ENCODE measurements around the gene UBE2D4. TPM values are rescaled to one million over a fixed set of nuclear protein-coding genes. Genes with fewer than 3 reads are reported as not detected.

The UBE2D4 gene
- total RNA-seq, 1 experiment from 2014 or later = 15.6 TPM

Other genes with a start within 250 kb of the UBE2D4 start
- gene COA1, start 196.9 kb upstream of the UBE2D4 start, total RNA-seq (2014; rRNA removed; shearing (Covaris generic)) = 132 and 134 TPM in 2 replicates
- 42.0 and 42.8 TPM in 2 replicates for gene BLVRA, start 167.8 kb upstream of the UBE2D4 start, total RNA-seq (2014; rRNA removed; shearing (Covaris generic))
- 88.7 and 105 TPM in 2 replicates for gene MRPS24, start 56.9 kb upstream of the UBE2D4 start, total RNA-seq (2014; rRNA removed; shearing (Covaris generic))
- 17.4 and 19.6 TPM in 2 replicates for gene URGCP, start 19.8 kb upstream of the UBE2D4 start, total RNA-seq (2014; rRNA removed; shearing (Covaris generic))
- not detected in 2 replicates for gene SPDYE1, start 71.5 kb downstream of the UBE2D4 start, total RNA-seq (2014; rRNA removed; shearing (Covaris generic))
- 51.9 and 54.4 TPM in 2 replicates for gene DBNL, start 118.3 kb downstream of the UBE2D4 start, total RNA-seq (2014; rRNA removed; shearing (Covaris generic))
- not detected in 2 replicates for gene PGAM2, start 139.1 kb downstream of the UBE2D4 start, total RNA-seq (2014; rRNA removed; shearing (Covaris generic))
- gene POLM, start 156.1 kb downstream of the UBE2D4 start, total RNA-seq (2014; rRNA removed; shearing (Covaris generic)) = 7.6 and 7.9 TPM in 2 replicates
- gene AEBP1, start 177.9 kb downstream of the UBE2D4 start, total RNA-seq (2014; rRNA removed; shearing (Covaris generic)) = 13.4 and 17.8 TPM in 2 replicates
- gene POLD2, start 197.1 kb downstream of the UBE2D4 start, total RNA-seq (2014; rRNA removed; shearing (Covaris generic)) = 149 and 162 TPM in 2 replicates
- not detected in 2 replicates for gene MYL7, start 214.9 kb downstream of the UBE2D4 start, total RNA-seq (2014; rRNA removed; shearing (Covaris generic))